Fibroblast of lung (primary cell): ENCODE results near the gene SDS. TPM values are rescaled to one million over a fixed set of nuclear protein-coding genes. Genes with fewer than 3 reads are reported as not detected.

Experiments
- DNase-seq, 2 donors: peaks; one replicate each; pipeline versions ENCODE4 v3.0.0 to v3.0.0-alpha.2; 2010; ENCODE audit warnings: low read depth in 2 of 2
- H2AFZ ChIP-seq: 2 replicates; pipeline ENCODE4 v1.5.1; 2012; ENCODE audit warnings: low read length, control low read depth, inconsistent platforms
- H3K27ac ChIP-seq: 2 replicates; pipeline ENCODE4 v1.5.1; 2011; ENCODE audit warnings: low read length, control low read depth; ENCODE audit not compliant: insufficient read depth
- H3K27me3 ChIP-seq: 2 replicates; pipeline ENCODE4 v1.5.1; 2011; ENCODE audit warnings: mild to moderate bottlenecking, low read length; ENCODE audit not compliant: control insufficient read depth, insufficient read depth
- H3K36me3 ChIP-seq: 2 replicates; pipeline ENCODE4 v1.5.1; 2011; ENCODE audit warnings: low read length; ENCODE audit not compliant: control insufficient read depth, insufficient read depth
- H3K4me1 ChIP-seq: 2 replicates; pipeline ENCODE4 v1.5.1; 2011; ENCODE audit warnings: low read length; ENCODE audit not compliant: control insufficient read depth, insufficient read depth; ENCODE audit errors: extremely low read depth
- H3K4me2 ChIP-seq: 2 replicates; pipeline ENCODE4 v1.5.1; 2011; ENCODE audit warnings: low read length, control low read depth; ENCODE audit not compliant: insufficient read depth; ENCODE audit errors: extremely low read depth
- H3K4me3 ChIP-seq, 4 experiments: fragments of 200-600 bp in 1 of 4; sonication (generic) in 1 of 4; replicated peaks in 1 of 4; 2 replicates each; pipeline ENCODE4 v1.5.1; 2011 to 2016; ENCODE audit warnings: low read length in 4 of 4, low read depth in 3 of 4, mild to moderate bottlenecking in 3 of 4, control low read depth in 2 of 4, inconsistent platforms in 1 of 4, mixed read lengths in 1 of 4; ENCODE audit not compliant: insufficient read depth in 1 of 4; ENCODE audit errors: control extremely low read depth in 1 of 4
- H3K79me2 ChIP-seq: 2 replicates; pipeline ENCODE4 v1.5.1; 2012; ENCODE audit warnings: mild to moderate bottlenecking, low read length, inconsistent platforms; ENCODE audit not compliant: control insufficient read depth, insufficient read depth
- H3K9ac ChIP-seq: 2 replicates; pipeline ENCODE4 v1.5.1; 2011; ENCODE audit warnings: mild to moderate bottlenecking, low read length, control low read depth; ENCODE audit not compliant: insufficient read depth
- H3K9me3 ChIP-seq: 2 replicates; pipeline ENCODE4 v1.5.1; 2012; ENCODE audit warnings: low read depth, low read length; ENCODE audit not compliant: control insufficient read depth, insufficient read depth
- H4K20me1 ChIP-seq: 2 replicates; pipeline ENCODE4 v1.5.1; 2011; ENCODE audit warnings: low read length; ENCODE audit not compliant: control insufficient read depth, insufficient read depth; ENCODE audit errors: extremely low read depth
- CTCF ChIP-seq, 2 donors: IDR thresholded peaks in 1 of 2; conservative IDR thresholded peaks in 1 of 2; 1 replicate in 1 of 2; 2 replicates in 1 of 2; pipeline ENCODE4 v1.5.1; 2011 to 2012; ENCODE audit warnings: low read length in 2 of 2, control low read depth in 1 of 2, inconsistent platforms in 1 of 2, low read depth in 1 of 2, mild to moderate bottlenecking in 1 of 2
- EZH2 ChIP-seq: IDR thresholded peaks from 2 replicates; pipeline ENCODE4 v1.5.1; 2012; ENCODE audit warnings: low read length, control low read depth, mild to moderate bottlenecking; ENCODE audit errors: missing control alignments
- polyA plus RNA-seq, 2 donors: library from polyadenylated mRNA; depleted of rRNA in 1 of 2; stranded (reverse) in 1 of 2; unstranded in 1 of 2; fragments of >200 nt; gene quantifications; 2 replicates each; pipeline ENCODE4 v1.2.1, GENCODE V29; 2011 to 2012; ENCODE audit warnings: missing spikeins in 1 of 2
- total RNA-seq: library from RNA; depleted of rRNA; stranded (reverse); fragments of >200 nt; gene quantifications from 2 replicates; pipeline ENCODE4 v1.2.1, GENCODE V29; 2014

Gene SDS
- total and polyA plus RNA-seq, 2 donors (not counting 1 experiment from before 2014, with no cell fraction given) = not detected

GRCh38 chr12:113436586-113436985, 32.9 kb upstream of the SDS start:
- TF ChIP-seq EZH2 (no peak), CTCF (conservative IDR thresholded peaks at IDR 0.05 in 1 of 2, IDR thresholded peaks at IDR 0.05 in 1 of 2; ENCODE audit: low read depth in 1 of 2, low read length in 2 of 2) (no peak)

GRCh38 chr12:113435367-113435766, 31.7 kb upstream of the SDS start:
- no peaks in the 10 kb centered on the region for H4K20me1 ChIP-seq
- no peak overlapping the region for H3K9ac ChIP-seq
- TF ChIP-seq CTCF (conservative IDR thresholded peaks at IDR 0.05 in 1 of 2, IDR thresholded peaks at IDR 0.05 in 1 of 2; ENCODE audit: low read depth in 1 of 2, low read length in 2 of 2) = no peak
- no peak for TF ChIP-seq EZH2
- H3K79me2 ChIP-seq = no peaks in the 10 kb centered on the region
- H3K4me3 ChIP-seq = no peak overlapping the region
- no peak for DNase-seq
- H3K27me3 ChIP-seq = no peaks in the 10 kb centered on the region
- no peak overlapping the region for H3K27ac ChIP-seq
- H3K4me1 ChIP-seq = no peaks in the 10 kb centered on the region
- no peak overlapping the region for H3K4me2 ChIP-seq
- no peaks in the 10 kb centered on the region for H3K9me3 ChIP-seq
- no peaks in the 10 kb centered on the region for H3K36me3 ChIP-seq
- H2AFZ ChIP-seq = no peak overlapping the region

More at GRCh38 chr12:113436586-113436985, 32.9 kb upstream of the SDS start:
- Histone ChIP-seq H3K36me3 (no peaks in the 10 kb centered on the region), H3K79me2 (no peaks in the 10 kb centered on the region), H3K4me2 (no peak overlapping the region), H3K4me3 (no peak overlapping the region), H3K9ac (no peak overlapping the region), H2AFZ (no peak overlapping the region), H3K27ac (no peak overlapping the region), H3K4me1 (no peaks in the 10 kb centered on the region), H3K27me3 (no peaks in the 10 kb centered on the region), H3K9me3 (no peaks in the 10 kb centered on the region), H4K20me1 (no peaks in the 10 kb centered on the region)
- no peak for DNase-seq

- Histone ChIP-seq H3K9ac (no peak overlapping the region), H3K4me2 (no peak overlapping the region), H2AFZ (no peak overlapping the region), H3K4me3 (no peak overlapping the region), H3K4me1 (no peaks in the 10 kb centered on the region), H3K27ac (no peak overlapping the region), H3K9me3 (no peaks in the 10 kb centered on the region), H4K20me1 (no peaks in the 10 kb centered on the region), H3K27me3 (no peaks in the 10 kb centered on the region), H3K79me2 (no peaks in the 10 kb centered on the region), H3K36me3 (no peaks in the 10 kb centered on the region)
- DNase-seq = no peak
- TF ChIP-seq EZH2 (no peak), CTCF (conservative IDR thresholded peaks at IDR 0.05 in 1 of 2, IDR thresholded peaks at IDR 0.05 in 1 of 2; ENCODE audit: low read depth in 1 of 2, low read length in 2 of 2) (no peak)
Observed at GRCh38 chr12:113432986-113433385, 29.3 kb upstream of the SDS start.
